A549 (cell line): ENCODE measurements around the gene CAMTA1. TPM values are rescaled to one million over a fixed set of nuclear protein-coding genes. Genes with fewer than 3 reads are reported as not detected.

Experiments
- ATAC-seq, 2 experiments: fragments of 200-7000 bp in 1 of 2; fragments of >200 bp in 1 of 2; cut with Nextera tagmentation in 1 of 2; cut with Tn5 transposase in 1 of 2; 3 replicates each; pipeline versions ENCODE4 v1.8.0 to v1.9.1; 2018 to 2020; ENCODE audit warnings: mild to moderate bottlenecking in 1 of 2, moderate library complexity in 1 of 2
- CTCF ChIA-PET: fragments of 300-600 bp; sonication (Branson Sonifier 250); formaldehyde crosslinking; extraction: SDS; loops from one replicate; lab custom pipeline; 2021; ENCODE audit warnings: antibody characterized with exemption, inconsistent platforms; lab: Yijun Ruan, JAX
- POLR2A ChIA-PET: fragments of 350-600 bp; formaldehyde crosslinking; extraction: SDS; loops from one replicate; lab custom pipeline; 2021; ENCODE audit warnings: antibody characterized with exemption, inconsistent platforms; lab: Yijun Ruan, JAX
- DNase-seq, 2 experiments: peaks; one replicate each; pipeline versions ENCODE4 v3.0.0 to v3.0.0-alpha.2; 2011 to 2016; ENCODE audit warnings: low read depth in 1 of 2, low spot score in 1 of 2
- FAIRE-seq: peaks from 2 replicates; lab custom pipeline; 2011; peaks lifted over from hg19 to GRCh38; lab: Jason Lieb, UNC
- H3K27ac ChIP-seq, 2 experiments: fragments of >200 bp; sonication (Bioruptor Twin); formaldehyde crosslinking; 3 replicates each; pipeline ENCODE4 v1.5.1; 2016 to 2017
- H3K4me1 ChIP-seq: fragments of >200 bp; sonication (Bioruptor Twin); formaldehyde crosslinking; 3 replicates; pipeline ENCODE4 v1.6.1; 2016
- H3K4me2 ChIP-seq: fragments of >200 bp; sonication (Bioruptor Twin); formaldehyde crosslinking; 3 replicates; pipeline ENCODE4 v1.6.1; 2016
- H3K4me3 ChIP-seq: fragments of >200 bp; sonication (Bioruptor Twin); formaldehyde crosslinking; 3 replicates; pipeline ENCODE4 v1.5.1; 2016
- H3K9me3 ChIP-seq: fragments of >200 bp; sonication (Bioruptor Twin); formaldehyde crosslinking; 3 replicates; pipeline ENCODE4 v1.6.1; 2016
- BHLHE40 ChIP-seq: IDR thresholded peaks from 2 replicates; pipeline ENCODE4 v1.6.1; 2012; ENCODE audit warnings: low read depth, low read length, inconsistent platforms
- CBX2 ChIP-seq: fragments of 200-600 bp; sonication (generic); IDR thresholded peaks from 2 replicates; pipeline ENCODE4 v1.6.1; 2016; ENCODE audit warnings: low read depth, mild to moderate bottlenecking, borderline replicate concordance
- CEBPB ChIP-seq, 2 experiments: fragments of >200 bp in 1 of 2; sonication (Bioruptor Twin) in 1 of 2; formaldehyde crosslinking in 1 of 2; IDR thresholded peaks; 2 replicates each; pipeline ENCODE4 v1.6.1; 2012 to 2016
- CHD2 ChIP-seq: fragments of 150-350 bp; IDR thresholded peaks from 2 replicates; pipeline ENCODE4 v1.6.1; 2014; ENCODE audit warnings: low read length; ENCODE audit not compliant: partially characterized antibody
- EP300 ChIP-seq, 2 experiments: fragments of >200 bp; sonication (Bioruptor Twin); formaldehyde crosslinking; IDR thresholded peaks; 2 replicates in 1 of 2; 3 replicates in 1 of 2; pipeline ENCODE4 v1.6.1; 2016 to 2017
- FOSB ChIP-seq: fragments of 250-450 bp; sonication (Bioruptor Pico); IDR thresholded peaks from 2 replicates; pipeline ENCODE4 v1.5.0; 2020; ENCODE audit warnings: mild to moderate bottlenecking, moderate library complexity
- GATA3 ChIP-seq: IDR thresholded peaks from 2 replicates; pipeline ENCODE4 v1.6.1; 2012; ENCODE audit warnings: borderline replicate concordance
- HOXB13 ChIP-seq: fragments of 250-450 bp; sonication (Bioruptor Pico); IDR thresholded peaks from 2 replicates; pipeline ENCODE4 v1.5.0; 2020; ENCODE audit warnings: low read depth, mild to moderate bottlenecking, moderate library complexity
- HOXB5 ChIP-seq: fragments of 250-450 bp; sonication (Bioruptor Pico); IDR thresholded peaks from 2 replicates; pipeline ENCODE4 v1.5.0; 2020; ENCODE audit warnings: mild to moderate bottlenecking, moderate library complexity
- JUN ChIP-seq, 2 experiments: fragments of >200 bp; sonication (Bioruptor Twin); formaldehyde crosslinking; IDR thresholded peaks; 2 replicates in 1 of 2; 3 replicates in 1 of 2; pipeline ENCODE4 v1.6.1; 2016 to 2017
- JUNB ChIP-seq: fragments of >200 bp; sonication (Bioruptor Twin); formaldehyde crosslinking; IDR thresholded peaks from 2 replicates; pipeline ENCODE4 v1.6.1; 2016
- MAZ ChIP-seq: fragments of 150-350 bp; IDR thresholded peaks from 2 replicates; pipeline ENCODE4 v1.6.1; 2014; ENCODE audit warnings: antibody characterized with exemption, low read depth, low read length, borderline replicate concordance
- MYC ChIP-seq: IDR thresholded peaks from 2 replicates; pipeline ENCODE4 v1.6.1; 2012; ENCODE audit warnings: mild to moderate bottlenecking, inconsistent platforms, low read length, improper control_type of control experiment, borderline replicate concordance
- NFE2L2 ChIP-seq: fragments of 150-350 bp; conservative IDR thresholded peaks from 2 replicates; pipeline ENCODE4 v1.6.1; 2014; ENCODE audit warnings: low read length
- NPAS2 ChIP-seq: fragments of 250-450 bp; sonication (Bioruptor Pico); IDR thresholded peaks from 2 replicates; pipeline ENCODE4 v1.8.0; 2022; ENCODE audit warnings: mild to moderate bottlenecking, moderate library complexity, borderline replicate concordance
- NR3C1 ChIP-seq: fragments of >200 bp; sonication (Bioruptor Twin); formaldehyde crosslinking; IDR thresholded peaks from 3 replicates; pipeline ENCODE4 v1.6.1; 2017
- PHF8 ChIP-seq: fragments of 200-600 bp; sonication (generic); IDR thresholded peaks from 2 replicates; pipeline ENCODE4 v1.6.1; 2016; ENCODE audit warnings: low read depth, mild to moderate bottlenecking, antibody characterized with exemption, moderate library complexity, borderline replicate concordance
- POLR2A ChIP-seq: IDR thresholded peaks from 2 replicates; pipeline ENCODE4 v1.6.1; 2012; ENCODE audit warnings: mild to moderate bottlenecking, low read length
- POLR2AphosphoS2 ChIP-seq: conservative IDR thresholded peaks from 2 replicates; pipeline ENCODE4 v1.6.1; 2012; ENCODE audit warnings: low read length, improper control_type of control experiment, inconsistent platforms
- RAD21 ChIP-seq, 2 experiments: fragments of >200 bp in 1 of 2; sonication (Bioruptor Twin) in 1 of 2; formaldehyde crosslinking in 1 of 2; IDR thresholded peaks in 1 of 2; conservative IDR thresholded peaks in 1 of 2; 2 replicates in 1 of 2; 3 replicates in 1 of 2; pipeline ENCODE4 v1.6.1; 2012 to 2018; ENCODE audit warnings: inconsistent platforms in 1 of 2
- RARB ChIP-seq: fragments of 250-450 bp; sonication (Bioruptor Pico); IDR thresholded peaks from 2 replicates; pipeline ENCODE4 v1.8.0; 2021; ENCODE audit warnings: mild to moderate bottlenecking, moderate library complexity
- RNF2 ChIP-seq: fragments of 200-600 bp; sonication (generic); IDR thresholded peaks from 2 replicates; pipeline ENCODE4 v1.6.1; 2016; ENCODE audit warnings: low read depth, mild to moderate bottlenecking, antibody characterized with exemption, moderate library complexity, borderline replicate concordance
- TP53 ChIP-seq: fragments of 250-450 bp; sonication (Bioruptor Pico); IDR thresholded peaks from 2 replicates; pipeline ENCODE4 v1.5.0; 2021; ENCODE audit warnings: mild to moderate bottlenecking, moderate library complexity
- ZFP36 ChIP-seq: fragments of 450-650 bp; IDR thresholded peaks from 2 replicates; pipeline ENCODE4 v1.6.1; 2014; ENCODE audit warnings: borderline replicate concordance; ENCODE audit not compliant: partially characterized antibody
- ZSCAN20 ChIP-seq: fragments of 250-450 bp; sonication (Bioruptor Pico); IDR thresholded peaks from 2 replicates; pipeline ENCODE4 v1.8.0; 2022; ENCODE audit warnings: mild to moderate bottlenecking, moderate library complexity
- WGBS: methylation state at CpG from one replicate; pipeline ENCODE4 v1.1.6; 2017; ENCODE audit errors: missing lambda C conversion rate; 5-methylcytosine and 5-hydroxymethylcytosine counted together
- polyA plus RNA-seq, 4 experiments: library from polyadenylated mRNA; depleted of rRNA in 3 of 4; stranded (reverse); fragments of >200 nt; fragmentation: RNase III in 1 of 4; extraction: RNeasy Plus Mini Kit Qiagen cat#74134 plus additional on column Dnase treatment in 1 of 4; gene quantifications; 2 replicates in 3 of 4; 3 replicates in 1 of 4; pipeline ENCODE4 v1.2.3, GENCODE V29; 2011 to 2017
- TF ChIP-seq, protein P1 (sequence below): fragments of >200 bp; sonication (Bioruptor Twin); formaldehyde crosslinking; IDR thresholded peaks from 3 replicates; pipeline ENCODE4 v1.5.1; 2016
- TF ChIP-seq, protein P2 (sequence below): IDR thresholded peaks from 2 replicates; pipeline ENCODE4 v1.6.1; 2012
- TF ChIP-seq, protein P3 (sequence below): fragments of >200 bp; sonication (Bioruptor Twin); formaldehyde crosslinking; IDR thresholded peaks from 2 replicates; pipeline ENCODE4 v1.6.1; 2016
- TF ChIP-seq, protein P4 (sequence below): fragments of >200 bp; sonication (Bioruptor Twin); formaldehyde crosslinking; IDR thresholded peaks from 3 replicates; pipeline ENCODE4 v1.6.1; 2016

Gene CAMTA1
- polyA plus RNA-seq, 2 of the 4 experiments (the other 2 are of a cell fraction), result 58.8 to 75.0 TPM

DNA sequence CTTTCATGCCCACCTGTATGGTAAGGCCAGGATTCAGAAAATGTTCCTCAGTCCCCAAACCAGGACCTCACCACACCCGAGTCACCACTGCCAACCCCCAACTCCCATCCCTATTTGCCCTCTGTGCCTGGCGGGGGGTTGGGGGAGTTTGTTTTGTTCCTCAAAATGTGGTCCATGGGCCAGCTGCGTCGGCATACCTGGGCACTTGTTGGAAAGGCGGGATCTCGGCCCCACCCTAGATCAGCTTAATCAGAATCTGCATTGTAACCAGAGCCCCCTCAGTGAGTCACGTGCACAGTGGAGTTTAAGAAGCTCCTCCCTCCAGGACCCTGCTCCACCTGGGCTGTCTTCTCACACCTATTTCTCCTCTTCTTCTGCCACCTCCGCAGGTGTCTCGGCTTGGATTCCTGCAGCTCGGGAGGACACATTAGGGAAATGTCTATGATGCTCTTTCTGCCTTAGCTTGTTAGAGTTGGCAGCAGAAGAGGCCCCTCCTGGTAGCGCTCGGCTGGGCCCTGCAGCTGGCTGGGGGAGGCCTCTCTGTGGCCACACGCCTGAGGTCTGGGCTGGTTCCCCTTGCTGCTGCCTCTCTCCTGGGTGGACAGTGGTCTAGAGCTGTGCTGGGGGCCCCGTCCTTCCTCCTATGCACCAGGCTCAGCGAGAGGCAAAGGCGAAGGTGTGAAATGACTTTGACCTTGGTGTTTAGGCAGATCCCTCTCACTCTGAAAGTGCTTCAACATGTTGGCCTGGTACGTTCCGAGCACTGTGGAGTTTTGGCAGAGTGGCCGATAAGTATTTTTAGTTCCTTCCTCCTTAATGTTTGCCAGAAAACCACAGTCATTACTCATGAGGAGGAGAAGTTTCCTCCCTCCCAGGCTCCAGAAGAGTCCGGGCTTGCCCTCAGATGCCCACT lies 41.8 kb upstream of the CAMTA1 start:
- DNase-seq (peak in 1 of 2 experiments; percentile 34), FAIRE-seq (no peak), ATAC-seq (peak; percentile 75 to 79; a peak in 5 of 6 replicates)
- H3K4me1 ChIP-seq, result peaks cover 8% of the 10 kb centered on the region; the same call in 2 of the 3 replicates
- H3K4me2 ChIP-seq, result peak overlapping the region; percentile 18; the same call in 1 of the 3 replicates
- CTCF ChIA-PET, result interaction anchor here (0.7 to 1.2 kb wide), 2 partner anchors 24 to 475 kb away, joined by 3 to 6 read pairs; no protein-coding TSS in a partner anchor
- H3K27ac ChIP-seq, result peak overlapping the region in 1 of 2 experiments; percentile 59; a peak in 4 of 6 replicates
- TF ChIP-seq TP53 (CRISPR knock-in tag) (no peak), ZFP36 (no peak), EP300 (IDR thresholded peaks at IDR 0.05) (no peak), BHLHE40 (no peak), JUNB (no peak), POLR2A (no peak), PHF8 (no peak), GATA3 (no peak), NPAS2 (CRISPR knock-in tag) (no peak), HOXB5 (no peak), FOSB (CRISPR knock-in tag) (no peak), ZSCAN20 (CRISPR knock-in tag) (no peak), CHD2 (no peak), CBX2 (no peak), NFE2L2 (no peak), NR3C1 (no peak)
- TF ChIP-seq, protein P1, sequence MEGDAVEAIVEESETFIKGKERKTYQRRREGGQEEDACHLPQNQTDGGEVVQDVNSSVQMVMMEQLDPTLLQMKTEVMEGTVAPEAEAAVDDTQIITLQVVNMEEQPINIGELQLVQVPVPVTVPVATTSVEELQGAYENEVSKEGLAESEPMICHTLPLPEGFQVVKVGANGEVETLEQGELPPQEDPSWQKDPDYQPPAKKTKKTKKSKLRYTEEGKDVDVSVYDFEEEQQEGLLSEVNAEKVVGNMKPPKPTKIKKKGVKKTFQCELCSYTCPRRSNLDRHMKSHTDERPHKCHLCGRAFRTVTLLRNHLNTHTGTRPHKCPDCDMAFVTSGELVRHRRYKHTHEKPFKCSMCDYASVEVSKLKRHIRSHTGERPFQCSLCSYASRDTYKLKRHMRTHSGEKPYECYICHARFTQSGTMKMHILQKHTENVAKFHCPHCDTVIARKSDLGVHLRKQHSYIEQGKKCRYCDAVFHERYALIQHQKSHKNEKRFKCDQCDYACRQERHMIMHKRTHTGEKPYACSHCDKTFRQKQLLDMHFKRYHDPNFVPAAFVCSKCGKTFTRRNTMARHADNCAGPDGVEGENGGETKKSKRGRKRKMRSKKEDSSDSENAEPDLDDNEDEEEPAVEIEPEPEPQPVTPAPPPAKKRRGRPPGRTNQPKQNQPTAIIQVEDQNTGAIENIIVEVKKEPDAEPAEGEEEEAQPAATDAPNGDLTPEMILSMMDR, result no peak
- TF ChIP-seq, all 56 proteins: peak for 0
- Histone ChIP-seq H3K9me3 (no peaks in the 10 kb centered on the region), H3K4me3 (no peak overlapping the region)
- WGBS, result 68% methylated on average over 17 of the region's 20 CpGs
- POLR2A ChIA-PET, result interaction anchor here (1.8 kb wide), 1 partner anchor 41 kb away, joined by 10 read pairs; the partner anchor contains the start of gene CAMTA1

DNA sequence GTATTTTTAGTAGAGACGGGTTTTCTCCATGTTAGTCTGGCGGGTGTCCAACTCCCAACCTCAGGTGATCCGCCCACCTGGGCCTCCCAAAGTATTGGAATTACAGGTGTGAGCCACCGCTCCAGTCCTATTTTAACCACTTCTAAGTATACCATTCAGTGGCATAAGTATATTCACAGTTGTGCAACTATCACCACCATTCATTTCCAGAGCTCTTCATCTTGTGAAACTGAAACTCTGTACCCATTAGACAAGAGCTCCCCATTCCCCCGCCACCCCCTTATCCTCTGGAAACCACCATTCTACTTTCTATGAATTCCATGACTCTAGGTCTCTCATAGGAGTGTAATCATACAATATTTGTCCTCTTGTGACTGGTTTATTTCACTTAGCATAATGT lies 40.2 kb upstream of the CAMTA1 start:
- H3K4me3 ChIP-seq, result no peak overlapping the region
- H3K27ac ChIP-seq, result no peak overlapping the region
- peaks cover 8% of the 10 kb centered on the region; the same call in 2 of the 3 replicates for H3K4me1 ChIP-seq
- H3K4me2 ChIP-seq, result no peak overlapping the region
- ATAC-seq, result no peak
- ChIA-PET CTCF (interaction anchor here (0.7 kb wide), 1 partner anchor 35 kb away, joined by 3 read pairs; no protein-coding TSS in a partner anchor), POLR2A (no interaction called here)
- no peak for FAIRE-seq
- H3K9me3 ChIP-seq, result no peaks in the 10 kb centered on the region
- WGBS, result 94% methylated on average over 5 of the region's 5 CpGs
- DNase-seq, result no peak
- TF ChIP-seq GATA3 (no peak), RARB (no peak), CBX2 (no peak), BHLHE40 (no peak), POLR2AphosphoS2 (no peak), RNF2 (no peak)

DNA sequence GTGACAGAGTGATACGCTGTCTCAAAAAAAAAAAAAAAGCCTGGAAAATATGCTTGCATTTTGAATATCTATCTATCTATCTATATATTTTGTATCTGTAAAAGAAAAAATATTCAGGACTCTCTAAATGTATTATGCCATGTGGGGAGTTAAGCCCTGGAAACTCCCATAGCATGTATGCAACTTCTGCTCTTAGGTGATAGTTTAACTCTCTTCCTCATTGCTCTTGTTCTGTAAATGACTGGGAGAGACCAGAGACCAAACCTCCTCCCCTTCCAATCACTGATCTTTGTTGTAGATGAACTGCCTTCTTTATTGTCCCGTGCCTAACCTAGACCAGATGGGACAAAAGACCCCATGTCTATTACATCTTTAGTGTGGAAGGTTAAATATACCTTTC lies 37.6 kb upstream of the CAMTA1 start:
- TF ChIP-seq JUNB, result no peak
- no peak for TF ChIP-seq CEBPB (IDR thresholded peaks at IDR 0.05)
- TF ChIP-seq, protein P2, sequence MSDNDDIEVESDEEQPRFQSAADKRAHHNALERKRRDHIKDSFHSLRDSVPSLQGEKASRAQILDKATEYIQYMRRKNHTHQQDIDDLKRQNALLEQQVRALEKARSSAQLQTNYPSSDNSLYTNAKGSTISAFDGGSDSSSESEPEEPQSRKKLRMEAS, result no peak
- no peak for TF ChIP-seq ZSCAN20 (CRISPR knock-in tag)
- TF ChIP-seq, protein P3, sequence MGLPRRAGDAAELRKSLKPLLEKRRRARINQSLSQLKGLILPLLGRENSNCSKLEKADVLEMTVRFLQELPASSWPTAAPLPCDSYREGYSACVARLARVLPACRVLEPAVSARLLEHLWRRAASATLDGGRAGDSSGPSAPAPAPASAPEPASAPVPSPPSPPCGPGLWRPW, result no peak
- TF ChIP-seq BHLHE40, result no peak
- TF ChIP-seq NFE2L2, result no peak
- TF ChIP-seq POLR2A, result no peak
- no peak for TF ChIP-seq JUN (IDR thresholded peaks at IDR 0.05)
- no peak for TF ChIP-seq RAD21 (conservative IDR thresholded peaks at IDR 0.05 in 1 of 2, IDR thresholded peaks at IDR 0.05 in 1 of 2)
- no peak for TF ChIP-seq CBX2
- TF ChIP-seq MYC, result no peak
- no peak for TF ChIP-seq RARB
- TF ChIP-seq, protein P4, sequence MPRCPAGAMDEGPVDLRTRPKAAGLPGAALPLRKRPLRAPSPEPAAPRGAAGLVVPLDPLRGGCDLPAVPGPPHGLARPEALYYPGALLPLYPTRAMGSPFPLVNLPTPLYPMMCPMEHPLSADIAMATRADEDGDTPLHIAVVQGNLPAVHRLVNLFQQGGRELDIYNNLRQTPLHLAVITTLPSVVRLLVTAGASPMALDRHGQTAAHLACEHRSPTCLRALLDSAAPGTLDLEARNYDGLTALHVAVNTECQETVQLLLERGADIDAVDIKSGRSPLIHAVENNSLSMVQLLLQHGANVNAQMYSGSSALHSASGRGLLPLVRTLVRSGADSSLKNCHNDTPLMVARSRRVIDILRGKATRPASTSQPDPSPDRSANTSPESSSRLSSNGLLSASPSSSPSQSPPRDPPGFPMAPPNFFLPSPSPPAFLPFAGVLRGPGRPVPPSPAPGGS, result no peak
- TF ChIP-seq MAZ, result no peak
- no peak for TF ChIP-seq HOXB13 (CRISPR knock-in tag)
- H3K27ac ChIP-seq, result no peak overlapping the region
- H3K9me3 ChIP-seq, result no peaks in the 10 kb centered on the region
- CTCF ChIA-PET, result interaction anchor here (1.3 kb wide), 1 partner anchor 9 kb away, joined by 3 read pairs; no protein-coding TSS in a partner anchor
- POLR2A ChIA-PET, result no interaction called here
- DNase-seq (no peak), FAIRE-seq (no peak), ATAC-seq (no peak)
- WGBS, result 82% methylated on average over 2 of the region's 2 CpGs
- peaks cover 8% of the 10 kb centered on the region; the same call in 2 of the 3 replicates for H3K4me1 ChIP-seq
- no peak overlapping the region for H3K4me2 ChIP-seq
- H3K4me3 ChIP-seq, result no peak overlapping the region
